Measurements from ENCODE around the gene ZNF264.

- TF ChIP-seq GATA2 (IDR thresholded peaks at IDR 0.05; ENCODE audit: low read depth, low read length) (no peak), GATA3 (IDR thresholded peaks at IDR 0.05; ENCODE audit: low read depth, low read length) (no peak)
These were observed 19.1 kb downstream of the ZNF264 start for GRCh38 chr19:57210381-57210780.
